ENCODE results near the gene ITSN2. TPM values are rescaled to one million over a fixed set of nuclear protein-coding genes. Genes with fewer than 3 reads are reported as not detected.

Gene ITSN2
- total RNA-seq, 2 donors from 2014 or later: 12.6 to 16.8 TPM

- Histone ChIP-seq H3K27ac (ENCODE audit: low read depth, low read length) (no peak overlapping the region), H3K36me3 (ENCODE audit: control insufficient read depth, insufficient read depth, low read length) (no peaks in the 10 kb centered on the region), H3K4me3 (ENCODE audit: low read length) (no peak overlapping the region), H3K27me3 (ENCODE audit: control insufficient read depth, insufficient read depth, low read length, poor library complexity, severe bottlenecking) (peaks cover 5% of the 10 kb centered on the region), H3K4me1 (ENCODE audit: control insufficient read depth, insufficient read depth, low read length) (no peaks in the 10 kb centered on the region), H3K9ac (ENCODE audit: extremely low read depth, low read length, poor library complexity, severe bottlenecking) (no peak overlapping the region), H3K9me3 (ENCODE audit: control insufficient read depth, low read length) (no peaks in the 10 kb centered on the region)
- no peak for TF ChIP-seq CTCF (conservative IDR thresholded peaks at IDR 0.05)
- H3K4me3 Mint-ChIP-seq: no peak overlapping the region
- H3K4me1 Mint-ChIP-seq: peaks cover 6% of the 10 kb centered on the region
- WGBS, 2 experiments (ENCODE audit: insufficient coverage in 1 of 2, insufficient read length in 1 of 2): 79% methylated on average over 7 of the region's 7 CpGs
- no peak overlapping the region for H3K27ac Mint-ChIP-seq
- H3K27me3 Mint-ChIP-seq (ENCODE audit: insufficient read depth): peaks cover 12% of the 10 kb centered on the region
- no peaks in the 10 kb centered on the region for H3K9me3 Mint-ChIP-seq
- no peaks in the 10 kb centered on the region for H3K36me3 Mint-ChIP-seq (ENCODE audit: low read depth)
- no peak for DNase-seq
Observed at GRCh38 chr2:24365051-24365450, 4.7 kb upstream of the ITSN2 start.

DNA sequence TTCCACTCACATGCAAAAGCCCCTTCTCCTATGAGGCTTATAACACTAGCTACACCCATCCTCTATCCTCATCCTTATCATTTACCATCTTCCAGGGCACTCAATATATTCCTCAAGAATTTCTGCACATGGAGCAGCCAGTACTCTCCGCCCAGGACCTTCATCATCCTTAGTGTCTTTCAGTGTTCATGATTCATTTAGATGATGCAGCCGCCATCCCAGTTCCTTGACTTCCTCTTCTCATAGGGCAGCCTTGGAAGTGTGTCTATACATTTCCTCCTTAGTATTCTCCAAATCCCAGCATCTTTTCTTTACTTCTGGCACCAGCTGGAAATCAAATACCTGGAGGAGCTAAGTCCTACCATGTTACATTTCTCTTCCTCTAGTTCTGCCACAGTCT lies 3.0 kb upstream of the ITSN2 start:
- Mint-ChIP-seq H3K36me3 (ENCODE audit: low read depth) (no peaks in the 10 kb centered on the region), H3K9me3 (no peaks in the 10 kb centered on the region), H3K27me3 (ENCODE audit: insufficient read depth) (peaks cover 20% of the 10 kb centered on the region), H3K4me3 (no peak overlapping the region), H3K27ac (no peak overlapping the region), H3K4me1 (peaks cover 14% of the 10 kb centered on the region)
- H3K4me1 ChIP-seq (ENCODE audit: control insufficient read depth, insufficient read depth, low read length): no peaks in the 10 kb centered on the region
- no peak for DNase-seq
- WGBS, 2 experiments (ENCODE audit: insufficient coverage in 1 of 2, insufficient read length in 1 of 2): 89 to 93% methylated on average over 2 of the region's 2 CpGs
- H3K9me3 ChIP-seq (ENCODE audit: control insufficient read depth, low read length): no peaks in the 10 kb centered on the region
- no peaks in the 10 kb centered on the region for H3K36me3 ChIP-seq (ENCODE audit: control insufficient read depth, insufficient read depth, low read length)
- no peak for TF ChIP-seq CTCF (conservative IDR thresholded peaks at IDR 0.05)
- H3K27ac ChIP-seq (ENCODE audit: low read depth, low read length): no peak overlapping the region
- H3K9ac ChIP-seq (ENCODE audit: extremely low read depth, low read length, poor library complexity, severe bottlenecking): no peak overlapping the region
- H3K27me3 ChIP-seq (ENCODE audit: control insufficient read depth, insufficient read depth, low read length, poor library complexity, severe bottlenecking): peaks cover 17% of the 10 kb centered on the region
- H3K4me3 ChIP-seq (ENCODE audit: low read length): no peak overlapping the region

DNA sequence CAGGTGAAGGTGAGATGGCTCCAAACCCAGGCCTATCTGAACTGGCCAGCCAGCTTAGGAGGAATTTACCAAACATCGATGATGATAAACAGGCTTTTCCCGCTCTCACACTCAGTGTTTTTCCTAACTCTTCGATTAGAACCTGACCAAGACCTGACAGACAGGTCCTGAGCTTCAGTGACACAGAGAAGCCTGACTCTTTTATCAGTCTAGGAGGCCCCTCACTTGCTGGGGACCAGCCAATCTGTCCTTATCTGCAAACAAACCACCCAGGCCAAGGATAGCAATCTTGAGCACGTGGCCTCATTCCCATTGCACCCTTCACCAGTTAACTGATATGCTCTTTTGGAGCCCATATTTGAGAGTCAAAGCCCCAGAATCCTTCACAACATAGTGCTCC lies 1.9 kb upstream of the ITSN2 start:
- H3K9me3 Mint-ChIP-seq: no peaks in the 10 kb centered on the region
- Histone ChIP-seq H3K27me3 (ENCODE audit: control insufficient read depth, insufficient read depth, low read length, poor library complexity, severe bottlenecking) (peaks cover 17% of the 10 kb centered on the region), H3K9ac (ENCODE audit: extremely low read depth, low read length, poor library complexity, severe bottlenecking) (no peak overlapping the region), H3K36me3 (ENCODE audit: control insufficient read depth, insufficient read depth, low read length) (no peaks in the 10 kb centered on the region), H3K9me3 (ENCODE audit: control insufficient read depth, low read length) (no peaks in the 10 kb centered on the region), H3K4me1 (ENCODE audit: control insufficient read depth, insufficient read depth, low read length) (no peaks in the 10 kb centered on the region), H3K27ac (ENCODE audit: low read depth, low read length) (no peak overlapping the region), H3K4me3 (ENCODE audit: low read length) (no peak overlapping the region)
- peaks cover under 1% of the 10 kb centered on the region for H3K36me3 Mint-ChIP-seq (ENCODE audit: low read depth)
- WGBS, 2 experiments (ENCODE audit: insufficient coverage in 1 of 2, insufficient read length in 1 of 2): 80 to 86% methylated on average over 4 of the region's 4 CpGs
- peaks cover 14% of the 10 kb centered on the region for H3K4me1 Mint-ChIP-seq
- no peak for DNase-seq
- no peak overlapping the region for H3K27ac Mint-ChIP-seq
- H3K4me3 Mint-ChIP-seq: no peak overlapping the region
- TF ChIP-seq CTCF (conservative IDR thresholded peaks at IDR 0.05): no peak
- peaks cover 22% of the 10 kb centered on the region for H3K27me3 Mint-ChIP-seq (ENCODE audit: insufficient read depth)

Measured in endodermal cell (in vitro differentiated cells).